Left kidney (tissue), 1 donor: ENCODE data around the gene NPIPA2. TPM values are rescaled to one million over a fixed set of nuclear protein-coding genes. Genes with fewer than 3 reads are reported as not detected.

ENCODE experiments used
- polyA plus RNA-seq: library from polyadenylated mRNA; unstranded; fragments of 120-200 nt; gene quantifications from one replicate; pipeline ENCODE4 v1.2.1, GENCODE V29; 2013; ENCODE audit not compliant: insufficient read length

The NPIPA2 gene
- polyA plus RNA-seq, 1 donor: not detected

Other genes starting within 250 kb of the NPIPA2 start
- 43.5 TPM for gene PARN, start 112.3 kb upstream of the NPIPA2 start, polyA plus RNA-seq
- 65.6 TPM for gene BFAR, start 109.6 kb upstream of the NPIPA2 start, polyA plus RNA-seq
- gene PLA2G10, start 48.2 kb upstream of the NPIPA2 start, polyA plus RNA-seq: 0.88 TPM
- gene NPIPA3, start 39.1 kb upstream of the NPIPA2 start, polyA plus RNA-seq: 24.9 TPM
- 85.7 TPM for gene NOMO1, start 91.2 kb downstream of the NPIPA2 start, polyA plus RNA-seq
- gene NPIPA1, start 194.9 kb downstream of the NPIPA2 start, polyA plus RNA-seq: 164 TPM
- gene PDXDC1, start 232.5 kb downstream of the NPIPA2 start, polyA plus RNA-seq: 142 TPM